Vagina (tissue), 2 donors: ENCODE results near the gene RBFOX1. TPM values are rescaled to one million over a fixed set of nuclear protein-coding genes. Genes with fewer than 3 reads are reported as not detected.

Experiments
- DNase-seq, 2 donors: peaks; one replicate each; pipeline ENCODE4 v3.0.0-alpha.2; 2017; ENCODE audit errors: extremely low spot score in 2 of 2
- H3K27ac ChIP-seq: fragments of 200-600 bp; sonication (generic); one replicate; pipeline ENCODE4 v1.5.1; 2019
- H3K27me3 ChIP-seq: fragments of 200-600 bp; sonication (generic); one replicate; pipeline ENCODE4 v1.5.1; 2019
- H3K36me3 ChIP-seq, 2 donors: fragments of 200-600 bp; sonication (generic); one replicate each; pipeline ENCODE4 v1.5.1; 2017 to 2019
- H3K4me1 ChIP-seq: fragments of 200-600 bp; sonication (generic); one replicate; pipeline ENCODE4 v1.5.1; 2019
- H3K4me3 ChIP-seq, 2 donors: fragments of 200-600 bp; sonication (generic); 1 replicate in 1 of 2; 2 replicates in 1 of 2; pipeline ENCODE4 v1.5.1; 2016 to 2019
- H3K9me3 ChIP-seq: fragments of 200-600 bp; sonication (generic); one replicate; pipeline ENCODE4 v1.5.1; 2019
- CTCF ChIP-seq, 3 experiments: fragments of 450-650 bp in 2 of 3; fragments of 200-600 bp in 1 of 3; sonication (generic) in 1 of 3; IDR thresholded peaks; one replicate each; pipeline ENCODE4 v1.5.1; 2017 to 2019; ENCODE audit warnings: antibody characterized with exemption in 3 of 3, mild to moderate bottlenecking in 2 of 3, moderate library complexity in 2 of 3
- POLR2A ChIP-seq, 2 donors: fragments of 450-650 bp; IDR thresholded peaks; one replicate each; pipeline ENCODE4 v1.6.1; 2017; ENCODE audit warnings: antibody characterized with exemption in 2 of 2, mild to moderate bottlenecking in 2 of 2, moderate library complexity in 2 of 2
- POLR2AphosphoS5 ChIP-seq, 2 donors: sonication (generic); formaldehyde crosslinking; IDR thresholded peaks; one replicate each; pipeline ENCODE4 v1.9.0; 2017; ENCODE audit warnings: antibody characterized with exemption in 2 of 2, mild to moderate bottlenecking in 2 of 2, low read depth in 1 of 2; ENCODE audit not compliant: insufficient read depth in 1 of 2
- intact Hi-C: fragments of 100-400 bp; cut with DNase I; formaldehyde crosslinking; loops from one replicate; pipeline ENCODE4 v1.15.1; 2023
- total RNA-seq: library from RNA; depleted of rRNA; stranded (reverse); fragments of >200 nt; gene quantifications from one replicate; pipeline ENCODE4 v1.2.3, GENCODE V29; 2016

The RBFOX1 gene
- total RNA-seq, 1 donor from 2014 or later: 6.6 TPM

GRCh38 chr16:7638306-7638705 is 305.7 kb downstream of the RBFOX1 start:
- intact Hi-C loops: no loop called here
- no peak overlapping the region for H3K27ac ChIP-seq
- H3K9me3 ChIP-seq: no peaks in the 10 kb centered on the region
- no peaks in the 10 kb centered on the region for H3K27me3 ChIP-seq
- H3K36me3 ChIP-seq: no peaks in the 10 kb centered on the region
- DNase-seq: no peak
- H3K4me1 ChIP-seq: no peaks in the 10 kb centered on the region
- TF ChIP-seq POLR2A (IDR thresholded peaks at IDR 0.05) (no peak), POLR2AphosphoS5 (IDR thresholded peaks at IDR 0.05; ENCODE audit: insufficient read depth in 1 of 2, low read depth in 1 of 2) (no peak), CTCF (IDR thresholded peaks at IDR 0.05) (no peak)
- no peak overlapping the region for H3K4me3 ChIP-seq

GRCh38 chr16:7640334-7640733 is 307.7 kb downstream of the RBFOX1 start:
- TF ChIP-seq CTCF (IDR thresholded peaks at IDR 0.05) (no peak), POLR2A (IDR thresholded peaks at IDR 0.05) (no peak), POLR2AphosphoS5 (IDR thresholded peaks at IDR 0.05; ENCODE audit: insufficient read depth in 1 of 2, low read depth in 1 of 2) (no peak)
- intact Hi-C loops: no loop called here

GRCh38 chr16:7644176-7644575 is 311.5 kb downstream of the RBFOX1 start:
- intact Hi-C loops: no loop called here
- Histone ChIP-seq H3K9me3 (no peaks in the 10 kb centered on the region), H3K4me3 (no peak overlapping the region), H3K27ac (no peak overlapping the region), H3K27me3 (no peaks in the 10 kb centered on the region), H3K4me1 (no peaks in the 10 kb centered on the region), H3K36me3 (no peaks in the 10 kb centered on the region)
- TF ChIP-seq CTCF (IDR thresholded peaks at IDR 0.05) (no peak), POLR2A (IDR thresholded peaks at IDR 0.05) (no peak), POLR2AphosphoS5 (IDR thresholded peaks at IDR 0.05; ENCODE audit: insufficient read depth in 1 of 2, low read depth in 1 of 2) (no peak)
- no peak for DNase-seq

More at GRCh38 chr16:7640334-7640733, 307.7 kb downstream of the RBFOX1 start:
- no peak overlapping the region for H3K4me3 ChIP-seq
- DNase-seq: no peak
- H3K4me1 ChIP-seq: no peaks in the 10 kb centered on the region
- no peaks in the 10 kb centered on the region for H3K9me3 ChIP-seq
- no peaks in the 10 kb centered on the region for H3K27me3 ChIP-seq
- H3K36me3 ChIP-seq: no peaks in the 10 kb centered on the region
- H3K27ac ChIP-seq: no peak overlapping the region

- intact Hi-C loops: no loop called here
- DNase-seq: no peak
- Histone ChIP-seq H3K9me3 (no peaks in the 10 kb centered on the region), H3K27ac (no peak overlapping the region), H3K27me3 (no peaks in the 10 kb centered on the region), H3K36me3 (no peaks in the 10 kb centered on the region), H3K4me3 (no peak overlapping the region), H3K4me1 (no peaks in the 10 kb centered on the region)
- TF ChIP-seq CTCF (IDR thresholded peaks at IDR 0.05) (no peak), POLR2AphosphoS5 (IDR thresholded peaks at IDR 0.05; ENCODE audit: insufficient read depth in 1 of 2, low read depth in 1 of 2) (no peak), POLR2A (IDR thresholded peaks at IDR 0.05) (no peak)
Observed at GRCh38 chr16:7644811-7645210, 312.2 kb downstream of the RBFOX1 start.

- DNase-seq: no peak
- Histone ChIP-seq H3K27me3 (no peaks in the 10 kb centered on the region), H3K4me1 (no peaks in the 10 kb centered on the region), H3K9me3 (no peaks in the 10 kb centered on the region), H3K27ac (no peak overlapping the region), H3K4me3 (no peak overlapping the region), H3K36me3 (no peaks in the 10 kb centered on the region)
- TF ChIP-seq CTCF (IDR thresholded peaks at IDR 0.05): no peak
- TF ChIP-seq POLR2AphosphoS5 (IDR thresholded peaks at IDR 0.05; ENCODE audit: insufficient read depth in 1 of 2, low read depth in 1 of 2): no peak
- TF ChIP-seq POLR2A (IDR thresholded peaks at IDR 0.05): no peak
- intact Hi-C loops: no loop called here
Observed at GRCh38 chr16:7646821-7647500, 314.3 kb downstream of the RBFOX1 start.
